ENCODE measurements around the gene AGAP3.

DNA sequence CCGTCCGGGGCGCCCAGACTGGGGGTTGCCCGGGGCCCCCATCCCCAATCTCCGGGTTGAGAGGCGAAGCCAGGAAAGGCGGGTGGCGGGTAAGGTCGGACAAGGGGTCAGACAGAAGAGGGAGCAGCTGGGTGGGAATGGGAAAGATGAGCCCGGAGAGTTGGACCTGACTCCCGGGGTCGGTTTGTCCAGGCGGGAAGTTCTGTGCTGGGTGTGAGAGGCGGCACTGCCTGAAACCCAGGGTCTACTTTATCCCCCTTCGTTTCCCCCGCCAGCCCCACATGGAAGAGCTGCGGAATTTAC, 26.2 kb upstream of the AGAP3 start:
- TF ChIP-seq CTCF (IDR thresholded peaks at IDR 0.05) (no peak), POLR2A (IDR thresholded peaks at IDR 0.05) (no peak)

Data from uterus (tissue), 2 donors.